Measurements from ENCODE around the gene PDE1C.

Gene PDE1C

GRCh38 chr7:32074787-32075585, 4.8 kb upstream of the PDE1C start:
- DNase-seq (ENCODE audit: low read depth, low spot score), result no peak

- DNase-seq (ENCODE audit: low read depth, low spot score), result no peak
These were observed 3.3 kb upstream of the PDE1C start for GRCh38 chr7:32073533-32073932.

- DNase-seq (ENCODE audit: low read depth, low spot score), result no peak
These were observed 2.2 kb upstream of the PDE1C start for GRCh38 chr7:32072397-32072796.

DNA sequence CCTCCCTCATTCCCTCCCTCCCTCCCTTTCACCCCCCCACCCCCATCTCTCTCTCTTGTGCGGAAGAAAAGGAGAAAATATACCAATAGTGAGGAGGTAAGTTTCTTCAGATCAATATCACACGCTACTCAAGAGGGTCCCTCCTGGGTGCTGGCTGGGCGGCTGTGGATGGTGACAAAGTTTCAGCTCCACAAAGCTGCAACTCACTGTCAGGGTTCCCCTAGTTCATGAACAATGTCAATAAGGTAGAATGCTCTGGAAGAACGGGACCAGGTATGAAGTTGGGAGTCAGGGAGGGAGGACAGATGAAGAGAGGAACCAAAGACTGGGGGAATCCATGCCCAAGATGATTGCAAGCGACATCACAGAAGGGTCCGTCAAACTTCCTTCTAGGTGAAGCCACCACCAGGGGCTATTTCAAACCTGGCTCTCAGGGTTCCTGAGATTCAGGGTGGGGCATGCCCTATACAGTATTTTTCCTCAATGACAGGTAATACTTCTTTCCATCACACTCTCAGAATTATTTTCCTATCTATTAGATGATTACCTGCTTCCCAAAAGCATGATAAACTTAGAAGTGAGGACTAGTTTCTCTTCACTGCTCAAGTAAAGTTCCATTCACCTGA, 1.4 kb upstream of the PDE1C start:
- DNase-seq (ENCODE audit: low read depth, low spot score), result no peak

- DNase-seq (ENCODE audit: low read depth, low spot score), result no peak
These were observed 179 bp downstream of the PDE1C start for GRCh38 chr7:32070051-32070405.

GRCh38 chr7:32069116-32069650, 1.0 kb downstream of the PDE1C start:
- DNase-seq (ENCODE audit: low read depth, low spot score), result no peak

DNA sequence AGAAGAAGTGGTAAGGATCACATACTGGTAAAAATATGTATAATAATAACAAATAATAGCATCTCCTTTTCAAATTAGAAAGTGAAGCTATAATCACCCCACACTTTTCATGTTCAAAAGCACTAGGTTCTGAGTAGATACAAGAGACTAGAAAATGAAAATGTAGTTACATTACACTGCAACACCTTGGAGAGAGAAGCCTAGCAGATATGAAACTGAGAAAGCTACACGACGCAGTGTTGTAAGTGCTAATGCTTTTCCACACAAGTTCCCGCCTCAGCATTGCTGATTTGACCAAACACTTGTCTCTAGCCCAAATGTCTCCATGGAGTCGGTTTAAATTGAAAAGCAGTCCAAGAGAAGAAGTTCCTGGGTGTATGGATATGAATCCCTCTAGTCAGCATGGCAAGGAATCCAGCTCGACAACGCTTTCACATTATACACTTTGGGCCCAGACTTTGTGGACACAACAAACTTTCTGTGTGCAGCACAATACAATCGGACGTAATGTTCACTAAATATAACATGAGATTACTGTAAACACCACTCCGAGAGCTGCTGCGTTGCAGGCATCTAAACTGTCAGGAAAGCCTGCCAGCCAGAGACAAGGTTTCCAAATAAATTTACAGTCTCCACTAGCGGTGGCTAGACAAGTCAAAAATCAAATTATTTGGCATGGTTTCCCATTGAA, 1.7 kb downstream of the PDE1C start:
- DNase-seq (ENCODE audit: low read depth, low spot score), result no peak

GRCh38 chr7:32066441-32066840, 3.8 kb downstream of the PDE1C start:
- no peak for DNase-seq (ENCODE audit: low read depth, low spot score)

- no peak for DNase-seq (ENCODE audit: low read depth, low spot score)
These were observed 6.6 kb downstream of the PDE1C start for GRCh38 chr7:32063614-32064013.

DNA sequence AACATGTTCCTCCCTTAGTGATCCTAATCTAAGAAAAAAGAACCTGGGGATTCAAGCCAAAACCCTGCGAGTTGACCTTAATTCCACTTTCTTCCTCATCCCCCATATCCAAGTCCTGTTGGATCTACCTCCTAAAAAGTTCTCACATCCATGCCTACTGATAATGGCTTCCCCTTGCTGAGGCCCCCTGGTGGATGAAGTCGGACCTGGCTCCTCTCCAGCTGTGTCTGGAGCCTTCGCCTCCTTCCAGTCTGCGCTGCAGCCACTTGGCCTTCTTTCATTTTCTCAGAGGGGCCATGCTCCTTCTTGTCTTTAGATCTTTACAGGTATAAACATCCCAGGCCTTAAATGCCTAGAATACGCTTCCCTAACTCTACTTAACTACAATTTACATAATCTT, 8.1 kb downstream of the PDE1C start:
- peak; percentile 78 for DNase-seq (ENCODE audit: low read depth, low spot score)

- no peak for DNase-seq (ENCODE audit: low read depth, low spot score)
These were observed 8.9 kb downstream of the PDE1C start for GRCh38 chr7:32061346-32061745.

GRCh38 chr7:32059289-32060011, 10.8 kb downstream of the PDE1C start:
- no peak for DNase-seq (ENCODE audit: low read depth, low spot score)

DNA sequence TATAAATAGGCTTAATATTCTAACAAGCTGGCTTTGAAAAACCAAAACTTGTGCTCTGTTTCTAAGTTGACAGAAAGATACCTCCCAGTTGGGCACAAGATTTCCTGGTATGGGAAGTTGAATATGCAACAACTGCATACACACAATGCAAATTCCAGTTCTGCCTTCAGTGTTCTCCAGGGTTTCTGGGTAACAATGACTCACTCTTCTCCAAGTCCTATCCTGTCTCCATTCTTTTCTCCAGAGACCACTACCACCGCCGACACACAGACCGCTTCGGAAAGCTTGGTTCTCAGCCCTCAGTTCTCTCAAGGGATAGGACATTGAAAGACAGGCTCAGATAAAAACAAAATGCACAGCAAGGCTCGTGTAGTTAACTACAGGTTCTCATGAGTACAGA, 12.2 kb downstream of the PDE1C start:
- no peak for DNase-seq (ENCODE audit: low read depth, low spot score)

DNA sequence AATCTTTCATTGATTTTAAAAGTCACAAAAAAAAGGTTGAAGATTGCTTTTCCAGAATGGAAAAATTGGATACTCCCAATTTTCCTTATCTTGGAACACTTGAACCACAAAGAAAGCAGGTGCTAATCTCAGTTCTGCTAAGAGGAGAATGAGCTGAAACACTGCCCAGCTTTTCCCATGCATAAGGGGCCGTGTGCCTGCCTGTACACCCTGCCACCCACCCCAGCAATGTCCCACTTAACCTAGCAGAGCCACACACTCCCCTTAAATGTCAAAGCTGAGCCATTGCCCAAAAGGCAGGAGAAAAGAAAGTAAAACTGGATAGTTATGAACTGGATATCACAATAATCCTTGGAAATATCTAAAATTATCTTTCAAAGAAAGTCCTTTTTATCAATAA, 13.4 kb downstream of the PDE1C start:
- no peak for DNase-seq (ENCODE audit: low read depth, low spot score)

DNA sequence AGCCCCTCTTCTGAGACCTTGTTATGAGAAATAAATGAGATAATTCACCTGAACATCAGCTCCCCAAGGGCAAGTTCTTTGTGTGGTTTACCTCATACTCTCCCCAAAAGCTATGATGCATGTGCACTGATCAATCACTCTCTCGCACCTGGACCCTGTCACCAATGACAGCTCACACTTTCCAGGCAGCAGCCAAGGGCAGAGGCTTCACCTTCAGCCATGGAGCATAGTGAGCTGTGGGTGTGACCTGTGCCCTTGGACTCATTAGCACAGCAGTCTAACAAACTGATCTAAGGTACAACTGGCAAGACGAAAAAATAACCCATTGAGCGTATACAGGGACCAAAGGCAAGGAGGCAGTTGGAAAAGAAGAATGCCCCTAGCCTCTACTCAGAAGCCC, 17.0 kb downstream of the PDE1C start:
- no peak for DNase-seq (ENCODE audit: low read depth, low spot score)

DNA sequence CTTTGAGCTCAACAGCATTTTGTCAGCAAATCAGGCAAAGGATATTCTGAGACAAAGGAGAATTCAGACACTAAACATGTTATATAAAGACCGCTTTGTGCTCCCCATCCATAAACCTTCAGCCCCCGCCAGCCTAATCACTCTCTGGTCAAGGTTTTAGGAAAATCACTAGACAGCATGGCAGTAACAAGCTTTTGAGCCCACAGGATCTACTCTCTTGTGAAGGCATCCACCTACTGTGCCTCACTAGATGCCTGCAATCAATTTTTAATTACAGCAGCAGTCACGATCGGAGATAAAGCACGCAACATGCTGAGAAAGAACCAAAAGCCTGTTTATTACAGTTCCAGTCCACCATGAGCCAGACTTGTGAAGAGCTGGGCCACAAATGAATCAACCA, 19.1 kb downstream of the PDE1C start:
- no peak for DNase-seq (ENCODE audit: low read depth, low spot score)

DNA sequence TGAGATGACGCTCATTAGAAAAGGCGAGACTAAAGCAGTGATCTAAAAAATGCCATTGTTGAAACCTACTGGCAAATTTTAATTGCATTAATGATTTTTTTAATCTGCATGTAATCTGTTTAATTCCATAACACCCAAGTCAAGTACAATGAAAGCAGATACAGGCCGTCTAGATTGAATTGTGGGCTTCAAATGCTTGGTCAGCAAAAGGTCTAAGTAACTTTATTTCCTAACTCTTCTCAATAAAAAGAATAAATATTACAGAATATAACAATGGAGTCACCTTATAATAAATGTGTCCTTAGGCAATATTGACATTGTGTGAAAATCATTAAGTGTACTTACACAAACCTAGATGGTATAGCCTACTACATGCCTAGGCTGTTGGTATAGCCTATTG, 20.6 kb downstream of the PDE1C start:
- no peak for DNase-seq (ENCODE audit: low read depth, low spot score)

GRCh38 chr7:32048970-32049491, 21.2 kb downstream of the PDE1C start:
- no peak for DNase-seq (ENCODE audit: low read depth, low spot score)

DNA sequence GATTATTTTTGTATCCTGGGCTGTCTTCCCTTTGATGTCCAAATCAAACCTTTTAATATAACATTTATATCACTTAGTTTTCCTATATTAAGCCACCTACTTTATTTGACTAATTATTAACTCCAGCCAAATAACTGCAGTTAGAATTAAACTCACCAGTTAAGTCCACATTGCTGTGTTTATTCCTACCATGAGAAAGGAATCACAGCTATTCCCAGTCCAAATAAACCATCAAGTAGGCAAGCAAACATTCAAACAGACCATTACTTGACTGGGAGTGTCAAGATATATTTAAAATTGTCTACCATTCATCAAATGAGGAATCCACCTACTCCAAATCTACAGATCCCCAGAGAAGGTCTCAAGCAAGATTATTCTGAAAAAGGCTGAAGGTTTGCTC, 22.4 kb downstream of the PDE1C start:
- DNase-seq (ENCODE audit: low read depth, low spot score), result no peak

DNA sequence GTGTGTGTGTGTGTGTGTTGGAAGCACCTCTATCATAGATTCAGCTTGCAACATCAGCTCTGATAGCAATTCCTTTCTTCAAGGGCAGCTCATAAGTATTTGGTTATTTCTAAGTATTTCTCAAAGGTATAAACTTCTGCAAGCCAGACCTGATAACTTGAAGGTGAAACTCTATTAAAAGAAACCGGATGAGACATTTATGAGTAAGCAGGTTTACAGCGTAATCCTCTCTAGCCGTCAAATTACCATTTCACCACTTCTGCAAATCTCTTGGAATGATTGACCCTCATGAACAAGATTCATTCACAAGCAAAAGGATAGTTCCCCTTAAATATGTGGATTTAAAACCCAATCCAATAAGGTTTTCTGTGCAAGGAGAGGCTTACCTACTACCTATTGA, 23.1 kb downstream of the PDE1C start:
- no peak for DNase-seq (ENCODE audit: low read depth, low spot score)

DNA sequence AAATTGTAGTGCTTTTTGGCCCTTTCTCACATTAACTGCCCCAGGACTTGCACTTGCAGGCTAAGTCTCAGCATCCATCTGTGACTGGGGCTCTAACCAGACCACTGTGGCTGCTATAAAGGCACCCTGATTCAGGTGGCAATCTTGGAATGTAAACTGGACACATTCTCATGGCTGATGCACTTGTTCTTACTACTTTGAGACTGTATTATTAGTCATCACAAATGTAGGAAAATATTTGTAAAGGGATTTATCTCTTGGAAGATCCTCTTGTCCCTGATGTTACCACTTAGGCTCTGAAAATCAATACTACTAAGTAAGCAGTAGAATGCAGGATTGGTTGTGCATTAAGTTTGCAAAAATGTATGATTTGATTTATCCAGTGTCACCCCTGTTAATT, 25.0 kb downstream of the PDE1C start:
- no peak for DNase-seq (ENCODE audit: low read depth, low spot score)

DNA sequence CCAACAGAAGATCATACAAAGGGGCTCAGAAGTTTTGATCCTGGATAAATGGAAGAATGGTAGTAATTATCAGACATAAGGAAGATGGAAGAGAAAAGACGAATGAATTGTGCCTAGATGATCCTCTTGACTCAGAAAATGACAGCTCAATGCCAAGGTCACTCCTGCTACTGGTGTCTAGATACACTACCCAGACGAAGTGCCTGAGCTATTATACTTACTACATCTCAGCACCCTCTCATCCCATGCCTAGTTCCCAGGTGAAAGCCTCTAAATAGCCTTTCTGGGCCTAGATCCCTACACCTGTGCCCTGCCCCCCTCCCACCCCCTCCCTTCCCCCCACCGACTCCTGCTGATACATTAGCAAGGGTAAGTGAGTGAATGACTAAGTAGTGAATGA, 25.5 kb downstream of the PDE1C start:
- no peak for DNase-seq (ENCODE audit: low read depth, low spot score)

Measured in ELF-1 (cell line).